Activated T-helper 1 cell treated with anti-CD3 and anti-CD28 coated beads, Interleukin-12 subunit alpha, Interleukin-12 subunit beta, Interleukin-2, Interleukin-4 antibody, amounts not matched to agents 30 ng/mL and 10 ng/mL and 1 ng/mL, durations not matched to agents 14 hours and 24 hours and 36 hours (primary cell): ENCODE measurements around the gene INSL6. TPM values are rescaled to one million over a fixed set of nuclear protein-coding genes. Genes with fewer than 3 reads are reported as not detected.
"Not testable (repeated sequence)": the region's sequence is repeated elsewhere in the genome, so short reads cannot be mapped to it uniquely, and the experiment has no call there.

Experiments used
- DNase-seq: peaks from one replicate; pipeline ENCODE4 v3.0.0; 2021; ENCODE audit warnings: low spot score
- H3K27ac Mint-ChIP-seq: one replicate; pipeline ENCODE4 v1.8.0; 2021; ENCODE audit warnings: mild to moderate bottlenecking, mixed read lengths
- H3K27me3 Mint-ChIP-seq: one replicate; pipeline ENCODE4 v1.8.0; 2022; ENCODE audit warnings: mild to moderate bottlenecking, moderate library complexity, mixed read lengths; ENCODE audit not compliant: insufficient read depth
- H3K36me3 Mint-ChIP-seq: one replicate; pipeline ENCODE4 v1.8.0; 2021; ENCODE audit warnings: low read depth, mixed read lengths
- H3K4me1 Mint-ChIP-seq: one replicate; pipeline ENCODE4 v1.8.0; 2021; ENCODE audit warnings: low read depth, mixed read lengths
- H3K4me3 Mint-ChIP-seq: one replicate; pipeline ENCODE4 v1.8.0; 2021; ENCODE audit warnings: mild to moderate bottlenecking, moderate library complexity, mixed read lengths
- H3K9me3 Mint-ChIP-seq: one replicate; pipeline ENCODE4 v1.8.0; 2021; ENCODE audit warnings: mixed read lengths
- intact Hi-C: fragments of 100-400 bp; cut with micrococcal nuclease; formaldehyde crosslinking; loops from one replicate; pipeline ENCODE4 v1.15.1; 2024
- total RNA-seq: library from RNA; stranded (reverse); gene quantifications from 2 replicates; pipeline ENCODE4 v1.2.3, GENCODE V29; 2022

The INSL6 gene, protein sequence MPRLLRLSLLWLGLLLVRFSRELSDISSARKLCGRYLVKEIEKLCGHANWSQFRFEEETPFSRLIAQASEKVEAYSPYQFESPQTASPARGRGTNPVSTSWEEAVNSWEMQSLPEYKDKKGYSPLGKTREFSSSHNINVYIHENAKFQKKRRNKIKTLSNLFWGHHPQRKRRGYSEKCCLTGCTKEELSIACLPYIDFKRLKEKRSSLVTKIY
- total RNA-seq: not detected in 2 replicates

DNA sequence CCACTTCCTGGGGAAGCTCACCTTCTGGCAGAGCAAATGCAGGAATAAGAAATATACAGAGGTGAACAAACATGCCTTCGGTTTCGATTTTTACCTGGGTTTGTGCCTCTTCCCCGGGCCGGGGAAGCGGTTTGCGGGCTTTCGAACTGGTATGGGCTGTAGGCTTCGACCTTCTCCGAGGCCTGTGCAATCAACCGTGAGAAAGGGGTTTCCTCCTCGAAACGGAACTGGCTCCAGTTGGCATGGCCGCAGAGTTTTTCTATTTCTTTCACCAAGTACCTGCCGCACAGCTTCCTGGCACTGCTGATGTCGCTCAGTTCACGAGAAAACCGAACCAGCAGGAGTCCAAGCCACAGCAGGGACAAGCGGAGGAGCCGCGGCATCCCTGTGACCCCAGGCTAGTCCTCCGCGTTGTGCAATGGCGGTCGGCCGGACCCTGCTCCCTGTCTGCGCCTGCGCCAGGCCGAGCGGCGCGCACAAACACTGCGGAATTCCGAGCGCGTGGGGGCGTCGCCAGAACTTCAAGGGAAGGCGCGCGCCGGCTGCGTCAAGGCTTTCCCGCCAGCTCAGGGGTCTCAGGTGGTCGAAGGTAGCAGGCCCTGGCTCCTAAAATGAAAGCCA lies at the start of gene INSL6:
Gene INSL6 (minus strand): TSS at position 420 of the 621 bp plus-strand sequence. CDS start 37 bp downstream, at position 383.
- H3K36me3 Mint-ChIP-seq: no peaks in the 10 kb centered on the region
- no peaks in the 10 kb centered on the region for H3K27me3 Mint-ChIP-seq
- H3K4me3 Mint-ChIP-seq: no peak within 1 kb of the TSS
- DNase-seq: no peak
- H3K4me1 Mint-ChIP-seq: peaks cover 24% of the 10 kb centered on the region
- H3K9me3 Mint-ChIP-seq: peaks cover 6% of the 10 kb centered on the region
- intact Hi-C loops: no loop called here
- no peak within 1 kb of the TSS for H3K27ac Mint-ChIP-seq

DNA sequence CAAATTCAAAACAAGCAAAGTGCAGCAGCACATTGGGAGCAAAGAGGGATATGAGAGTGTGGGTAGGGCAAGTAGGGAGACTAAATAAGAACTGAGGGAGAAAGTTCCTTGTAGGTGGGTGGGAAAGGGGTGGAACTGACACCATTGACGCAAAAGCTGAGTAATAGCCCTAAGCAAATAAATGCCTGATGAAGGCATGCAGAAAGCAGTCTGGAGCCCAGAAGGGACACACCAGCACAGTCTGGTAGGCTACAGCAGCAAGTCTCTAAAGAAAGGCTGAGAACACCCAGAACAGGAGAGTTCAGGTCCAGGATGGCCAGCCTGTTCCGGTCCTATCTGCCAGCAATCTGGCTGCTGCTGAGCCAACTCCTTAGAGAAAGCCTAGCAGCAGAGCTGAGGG lies 45.8 kb upstream of the INSL6 start, which contains the start of gene INSL4:
Gene INSL4 (plus strand): TSS at position 208 of the 400 bp plus-strand sequence. CDS start 105 bp downstream, at position 313.
- H3K4me1 Mint-ChIP-seq: no peaks in the 10 kb centered on the region

DNA sequence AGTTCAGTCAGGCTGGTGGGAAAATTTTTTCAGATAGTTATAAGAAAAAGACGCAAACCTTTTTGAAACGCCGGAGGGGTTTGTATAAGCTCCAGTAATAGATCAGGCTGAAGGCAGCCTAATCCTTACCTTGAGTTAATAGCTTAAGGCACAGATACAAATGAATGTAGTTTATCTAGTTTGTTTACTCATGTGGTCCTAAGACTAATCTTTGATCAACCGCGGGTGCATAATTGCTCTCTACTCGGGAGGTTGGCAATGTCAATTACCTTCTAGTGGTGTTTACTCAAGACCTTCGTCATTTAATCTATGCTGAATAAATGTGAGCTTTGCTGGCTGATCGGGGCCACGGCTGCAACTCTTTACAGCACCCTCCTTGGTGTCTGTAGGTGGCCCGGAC lies 45.1 kb upstream of the INSL6 start:
- Mint-ChIP-seq H3K27ac (no peak overlapping the region), H3K9me3 (no peaks in the 10 kb centered on the region), H3K4me3 (no peak overlapping the region), H3K36me3 (no peaks in the 10 kb centered on the region), H3K27me3 (peaks cover 16% of the 10 kb centered on the region), H3K4me1 (no peaks in the 10 kb centered on the region)
- intact Hi-C loops: no loop called here
- DNase-seq: no peak

More for the DNA sequence above, 45.8 kb upstream of the INSL6 start, which contains the start of gene INSL4:
- H3K4me3 Mint-ChIP-seq: no peak within 1 kb of the TSS
- peaks cover 16% of the 10 kb centered on the region for H3K27me3 Mint-ChIP-seq
- intact Hi-C loops: no loop called here
- H3K27ac Mint-ChIP-seq: no peak within 1 kb of the TSS
- DNase-seq: no peak
- no peaks in the 10 kb centered on the region for H3K9me3 Mint-ChIP-seq
- no peaks in the 10 kb centered on the region for H3K36me3 Mint-ChIP-seq

DNA sequence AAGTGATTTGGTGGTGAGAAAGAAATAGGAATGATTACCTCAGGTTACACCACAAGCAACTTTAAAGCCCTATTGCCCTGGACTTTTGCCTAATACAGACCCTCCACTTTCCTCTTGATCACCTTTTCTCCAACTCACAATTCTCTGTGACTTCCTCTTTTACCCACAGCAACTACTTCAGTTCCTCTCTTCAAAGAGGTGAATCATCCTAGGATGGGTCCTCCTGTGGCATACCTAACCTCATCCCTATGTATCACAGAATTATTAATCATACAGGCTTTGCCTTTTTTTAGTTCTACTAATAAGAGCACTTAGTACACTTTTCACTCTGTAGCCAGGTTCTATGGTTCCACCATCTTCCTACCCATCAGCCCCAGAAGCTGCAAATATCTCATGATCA lies 19.6 kb upstream of the INSL6 start:
- Mint-ChIP-seq H3K4me1 (peaks cover 9% of the 10 kb centered on the region), H3K27me3 (peaks cover 4% of the 10 kb centered on the region), H3K27ac (no peak overlapping the region), H3K36me3 (no peaks in the 10 kb centered on the region), H3K9me3 (peaks cover 5% of the 10 kb centered on the region), H3K4me3 (no peak overlapping the region)
- no peak for DNase-seq
- intact Hi-C loops: no loop called here

DNA sequence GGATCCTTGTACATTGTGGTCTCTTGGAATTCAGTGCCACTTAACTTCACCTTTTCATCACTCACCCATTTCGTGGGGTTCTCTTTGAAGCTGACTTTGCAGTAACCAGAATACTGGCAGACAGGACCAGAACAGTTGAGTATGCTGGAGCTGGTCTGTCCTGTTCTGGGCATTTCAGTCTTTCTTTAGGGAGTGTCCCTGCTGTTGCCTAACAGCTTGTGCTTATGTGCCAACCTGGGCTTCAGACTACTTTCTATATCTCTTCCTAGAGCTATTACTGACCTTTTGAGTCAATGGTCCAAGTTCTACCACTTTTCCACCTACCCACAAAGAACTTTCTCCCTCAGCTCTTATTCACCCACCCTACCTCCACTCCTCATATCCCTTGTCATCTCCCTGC lies 10.0 kb upstream of the INSL6 start:
- Mint-ChIP-seq H3K27ac (no peak overlapping the region), H3K9me3 (peaks cover 3% of the 10 kb centered on the region), H3K36me3 (no peaks in the 10 kb centered on the region), H3K4me3 (no peak overlapping the region), H3K27me3 (peaks cover 24% of the 10 kb centered on the region), H3K4me1 (no peaks in the 10 kb centered on the region)
- intact Hi-C loops: no loop called here
- no peak for DNase-seq

DNA sequence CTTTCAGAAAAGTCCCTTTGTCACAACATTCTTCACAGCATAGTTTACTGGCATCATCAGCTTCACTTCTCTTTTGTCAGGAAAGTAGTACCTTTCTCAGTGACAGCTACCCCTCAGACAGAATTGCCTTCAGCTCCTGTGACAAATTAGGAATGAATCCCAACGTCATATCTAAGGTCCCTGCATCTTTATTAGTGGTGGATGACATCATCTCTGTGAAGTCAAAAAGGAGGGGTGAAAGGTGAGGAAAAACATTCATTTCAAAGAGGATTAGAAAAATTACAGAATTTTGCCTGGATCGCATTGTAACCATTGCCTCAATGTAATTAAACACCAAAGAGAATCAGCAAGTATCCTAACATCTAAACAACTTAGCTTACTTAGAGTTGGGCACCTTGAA lies 7.9 kb upstream of the INSL6 start:
- intact Hi-C loops: no loop called here
- no peak overlapping the region for H3K4me3 Mint-ChIP-seq

DNA sequence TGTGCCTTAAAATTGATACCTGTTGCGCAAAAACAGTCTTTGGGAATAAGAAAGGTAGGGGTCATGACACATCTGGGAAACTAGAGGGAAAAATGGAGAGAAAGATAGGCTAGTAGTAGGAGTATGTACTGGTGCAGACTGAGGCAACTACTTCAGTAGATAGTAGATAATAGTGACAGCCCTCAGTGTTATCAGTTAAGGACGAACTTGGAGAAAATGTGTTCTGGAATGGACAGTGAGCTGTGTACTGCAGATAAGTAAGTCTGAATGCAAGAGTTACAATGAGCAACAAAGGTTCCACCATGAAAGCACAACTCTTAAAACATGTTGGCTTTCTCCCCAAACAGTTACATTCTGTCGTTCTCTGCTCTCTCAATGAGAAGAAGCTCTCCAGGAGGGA lies 6.5 kb upstream of the INSL6 start:
- DNase-seq: no peak
- intact Hi-C loops: no loop called here
- H3K4me1 Mint-ChIP-seq: peaks cover 4% of the 10 kb centered on the region
- no peaks in the 10 kb centered on the region for H3K9me3 Mint-ChIP-seq
- H3K27me3 Mint-ChIP-seq: peaks cover 19% of the 10 kb centered on the region
- H3K27ac Mint-ChIP-seq: no peak overlapping the region
- H3K4me3 Mint-ChIP-seq: no peak overlapping the region
- H3K36me3 Mint-ChIP-seq: no peaks in the 10 kb centered on the region

More for the DNA sequence above, 7.9 kb upstream of the INSL6 start:
- Mint-ChIP-seq H3K9me3 (peaks cover 3% of the 10 kb centered on the region), H3K27ac (no peak overlapping the region), H3K27me3 (peaks cover 19% of the 10 kb centered on the region), H3K4me1 (no peaks in the 10 kb centered on the region), H3K36me3 (no peaks in the 10 kb centered on the region)
- no peak for DNase-seq

DNA sequence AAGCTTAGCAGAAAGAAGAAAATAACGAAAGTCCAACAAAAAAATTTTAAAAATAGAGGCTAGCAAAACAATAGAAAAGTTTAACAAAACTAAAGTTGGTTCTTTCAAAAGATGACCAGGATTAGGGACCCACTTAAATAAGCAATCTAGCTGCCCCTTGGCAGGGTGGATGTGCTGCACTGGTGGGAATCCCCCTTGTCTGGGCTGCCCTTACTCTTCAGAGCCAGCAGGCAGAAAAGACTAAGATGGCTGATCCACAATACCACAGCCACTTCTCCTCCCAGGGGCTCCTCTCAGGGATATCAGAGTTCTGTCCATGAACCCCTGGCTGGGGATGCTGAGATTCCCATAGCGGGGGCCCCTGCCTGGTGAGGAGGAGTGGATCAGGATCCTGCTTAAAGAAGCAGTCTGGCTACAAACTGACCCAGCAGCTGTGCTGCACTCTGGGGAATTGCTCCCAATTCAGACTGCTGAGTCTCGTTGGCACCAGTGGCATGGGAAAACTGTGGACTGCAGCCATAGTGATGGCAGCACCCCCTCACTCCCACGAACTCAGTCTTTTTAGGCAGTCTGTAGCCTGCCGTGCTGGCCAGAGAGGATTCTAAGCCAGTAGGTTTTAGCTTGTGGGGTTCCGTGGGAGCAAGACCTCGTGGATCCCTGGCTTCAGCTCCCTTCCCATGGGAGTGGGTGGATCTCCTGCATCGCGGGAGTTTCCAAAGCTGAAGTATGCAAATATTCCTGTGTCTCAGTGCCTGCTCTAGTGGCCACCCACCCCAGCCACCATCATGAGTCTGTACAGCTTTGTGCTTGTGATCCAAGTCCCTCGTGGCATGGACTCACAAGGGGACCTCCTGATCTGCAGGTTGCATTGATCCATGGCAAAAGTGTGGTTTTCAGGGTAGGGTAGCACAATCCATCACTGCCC lies 2.9 kb upstream of the INSL6 start:
- Mint-ChIP-seq H3K4me1 (peaks cover 21% of the 10 kb centered on the region), H3K9me3 (no peaks in the 10 kb centered on the region), H3K27me3 (peaks cover 2% of the 10 kb centered on the region), H3K27ac (no peak overlapping the region), H3K4me3 (no peak overlapping the region), H3K36me3 (no peaks in the 10 kb centered on the region)
- DNase-seq: no peak
- intact Hi-C loops: no loop called here

DNA sequence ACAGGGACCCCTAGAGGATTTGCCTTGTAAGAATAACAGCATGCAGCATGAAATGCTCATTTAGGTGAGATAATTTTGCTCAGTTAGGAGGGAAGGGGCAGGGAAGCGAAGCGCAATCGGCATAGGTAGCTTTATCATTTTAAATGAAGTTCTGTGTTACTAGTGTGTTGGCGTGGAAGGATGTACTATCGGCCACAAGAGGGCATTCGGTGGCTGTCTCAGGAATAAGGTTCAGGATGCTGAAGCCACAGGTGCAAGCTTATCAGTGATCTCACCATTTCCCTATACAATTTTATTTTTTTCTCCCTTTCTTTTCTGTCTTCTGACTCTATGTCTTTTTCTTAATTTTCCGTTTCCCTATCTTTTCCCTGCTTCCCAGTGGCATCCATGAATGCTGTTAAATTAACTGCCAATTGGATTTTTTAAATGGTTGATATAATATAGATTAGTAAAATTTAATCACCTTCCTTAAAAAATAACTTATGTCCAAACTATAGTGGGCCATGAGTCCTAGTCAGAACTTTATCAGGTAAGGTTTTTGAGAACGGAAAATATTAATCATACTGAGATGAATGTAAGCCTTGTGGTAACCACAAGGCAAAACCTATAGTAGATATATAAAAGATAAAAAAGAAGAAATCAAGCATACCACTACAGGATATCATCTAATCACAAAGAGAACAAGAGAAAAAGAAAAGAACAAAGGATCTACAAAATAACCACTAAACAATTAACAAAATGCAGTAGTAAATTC lies 1.2 kb upstream of the INSL6 start:
- H3K9me3 Mint-ChIP-seq: no peaks in the 10 kb centered on the region
- H3K4me1 Mint-ChIP-seq: peaks cover 24% of the 10 kb centered on the region
- H3K36me3 Mint-ChIP-seq: no peaks in the 10 kb centered on the region
- H3K4me3 Mint-ChIP-seq: no peak overlapping the region
- peak; percentile 46 for DNase-seq
- no peak overlapping the region for H3K27ac Mint-ChIP-seq
- no peaks in the 10 kb centered on the region for H3K27me3 Mint-ChIP-seq
- intact Hi-C loops: loop anchor here (1.0 kb wide), 5 partner anchors 239 to 424 kb away; partner anchors contain the start of gene PLGRKT

DNA sequence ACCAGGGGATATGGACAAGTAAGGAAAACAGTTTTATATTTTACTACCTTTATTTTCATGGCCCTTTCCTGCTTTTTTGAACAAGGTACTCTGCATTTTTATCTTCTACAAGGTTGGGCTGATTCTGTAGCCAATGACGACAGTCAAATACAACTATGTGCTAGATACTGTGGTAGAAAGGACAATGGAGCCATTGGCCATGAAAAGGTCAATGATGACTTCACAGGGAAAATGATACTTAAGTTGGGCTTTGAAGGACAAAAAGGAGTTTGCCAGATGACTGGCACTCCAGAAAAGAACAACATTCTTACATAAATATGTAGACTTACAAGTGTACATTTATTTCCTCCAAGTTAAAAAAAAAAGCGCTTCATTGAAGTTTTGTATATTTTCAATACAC lies 663 bp downstream of the INSL6 start:
- intact Hi-C loops: no loop called here
- Mint-ChIP-seq H3K27ac (no peak overlapping the region), H3K9me3 (peaks cover 10% of the 10 kb centered on the region), H3K4me3 (no peak overlapping the region), H3K27me3 (no peaks in the 10 kb centered on the region), H3K36me3 (no peaks in the 10 kb centered on the region), H3K4me1 (peaks cover 24% of the 10 kb centered on the region)
- no peak for DNase-seq

DNA sequence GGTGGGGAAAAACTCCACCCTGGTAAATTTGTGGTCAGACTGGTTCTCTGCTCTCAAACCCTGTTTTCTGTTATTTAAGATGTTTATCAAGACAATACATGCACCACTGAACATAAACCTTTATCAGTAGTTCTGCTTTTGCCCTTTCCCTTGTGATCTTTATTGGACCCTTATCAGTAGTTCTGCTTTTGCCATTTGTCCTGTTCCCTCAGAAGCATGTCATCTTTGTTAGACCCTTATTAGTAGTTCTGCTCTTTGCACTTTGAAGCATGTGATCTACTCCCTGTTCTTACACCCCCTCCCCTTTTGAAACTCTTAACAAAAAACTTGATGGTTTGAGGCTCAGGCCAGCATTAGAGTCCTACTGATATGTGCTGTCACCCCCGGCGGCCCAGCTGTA lies 4.8 kb downstream of the INSL6 start:
- Mint-ChIP-seq H3K4me1 (peaks cover 16% of the 10 kb centered on the region), H3K9me3 (peaks cover 20% of the 10 kb centered on the region)
- H3K27me3 Mint-ChIP-seq, intact Hi-C loops, H3K36me3 Mint-ChIP-seq, H3K4me3 Mint-ChIP-seq, H3K27ac Mint-ChIP-seq, DNase-seq: not testable (repeated sequence)

DNA sequence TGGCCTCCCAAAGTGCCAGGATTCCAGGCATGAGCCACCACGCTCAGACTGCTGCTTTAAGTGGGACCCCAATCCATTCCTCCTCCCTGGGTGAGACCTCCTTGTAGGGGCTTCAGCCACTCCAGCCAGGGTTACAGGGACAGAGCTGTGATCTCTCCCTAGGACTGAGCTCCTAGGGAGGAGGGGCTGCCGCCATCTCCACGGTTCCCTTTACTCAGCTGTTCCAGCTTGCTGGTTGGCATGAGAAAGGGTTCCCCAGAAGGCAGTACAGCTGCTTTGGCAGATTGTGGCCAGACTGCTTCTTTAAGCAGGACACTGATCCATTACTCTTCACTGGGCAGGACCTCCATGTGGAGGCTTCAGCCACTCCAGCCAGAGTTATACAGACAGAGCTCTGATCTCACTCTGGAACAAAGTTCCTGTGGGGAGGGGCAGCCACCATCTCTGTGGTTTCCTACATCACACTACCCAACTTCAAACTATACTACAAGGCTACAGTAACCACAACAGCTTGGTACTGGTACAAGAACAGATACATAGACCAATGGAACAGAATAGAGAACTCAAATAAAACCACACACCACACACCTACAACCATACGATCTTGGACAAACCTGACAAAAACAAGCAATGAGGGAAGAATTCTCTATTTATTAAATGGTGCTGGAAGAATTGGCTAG lies 7.2 kb downstream of the INSL6 start:
- no peaks in the 10 kb centered on the region for H3K27me3 Mint-ChIP-seq
- peaks cover 11% of the 10 kb centered on the region for H3K4me1 Mint-ChIP-seq
- no peak overlapping the region for H3K4me3 Mint-ChIP-seq
- peak overlapping the region; percentile 15 for H3K27ac Mint-ChIP-seq
- DNase-seq: peak; percentile 11
- intact Hi-C loops: no loop called here
- no peaks in the 10 kb centered on the region for H3K36me3 Mint-ChIP-seq
- peaks cover 28% of the 10 kb centered on the region for H3K9me3 Mint-ChIP-seq
